Activated effector memory CD4-positive, alpha-beta T cell treated with Interleukin-2 at 50 U/mL for 16 hours (primary cell): Measurements from ENCODE around the gene JAK3.

Source experiments
- DNase-seq: peaks from one replicate; pipeline ENCODE4 v3.0.0-alpha.2; 2020

The JAK3 gene

DNA sequence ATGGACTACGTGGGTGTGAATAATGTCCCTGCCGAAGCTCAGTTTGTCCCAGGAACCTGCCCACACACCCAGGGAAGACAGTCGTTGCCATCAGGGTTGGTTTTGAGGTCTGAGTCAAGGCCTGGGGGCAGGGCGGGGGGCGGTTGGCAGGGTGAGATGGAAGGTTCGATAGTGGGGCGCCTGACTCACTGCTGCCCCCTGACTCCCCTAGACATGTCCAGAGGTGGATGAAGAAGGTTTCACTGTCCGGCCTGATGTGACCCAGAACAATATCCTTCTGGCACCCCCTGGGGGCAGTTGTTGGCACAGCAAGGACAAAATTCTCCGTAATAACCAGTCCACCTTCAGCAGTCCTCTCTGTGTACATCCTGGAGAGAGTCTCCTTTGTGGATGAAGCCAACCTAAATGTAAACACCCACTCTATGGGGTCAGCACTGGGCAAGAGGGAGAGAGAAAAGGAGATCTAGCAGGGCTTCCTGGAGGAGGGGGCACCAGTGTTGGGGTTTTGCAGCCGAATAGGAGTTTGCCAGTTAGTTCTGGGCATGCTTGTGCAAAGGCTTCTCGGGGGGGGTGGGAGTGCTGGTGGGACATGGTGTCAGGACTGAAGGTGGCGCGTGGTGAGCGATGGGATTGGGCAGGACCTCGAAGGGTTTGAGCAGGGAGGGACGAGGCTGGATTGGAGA, 72.4 kb downstream of the JAK3 start:
- no peak for DNase-seq
